HG02759 (cell line): Measurements from ENCODE around the gene CCSER1.
"Not testable (repeated sequence)": the region's sequence is repeated elsewhere in the genome, so short reads cannot be mapped to it uniquely, and the experiment has no call there.

ENCODE experiments used
- ATAC-seq: cut with Tn5 transposase; IDR thresholded peaks from one replicate; pipeline ENCODE4 v1.9.1; 2021; ENCODE audit warnings: mild to moderate bottlenecking, moderate library complexity; ENCODE audit not compliant: unreplicated experiment

Gene CCSER1

DNA sequence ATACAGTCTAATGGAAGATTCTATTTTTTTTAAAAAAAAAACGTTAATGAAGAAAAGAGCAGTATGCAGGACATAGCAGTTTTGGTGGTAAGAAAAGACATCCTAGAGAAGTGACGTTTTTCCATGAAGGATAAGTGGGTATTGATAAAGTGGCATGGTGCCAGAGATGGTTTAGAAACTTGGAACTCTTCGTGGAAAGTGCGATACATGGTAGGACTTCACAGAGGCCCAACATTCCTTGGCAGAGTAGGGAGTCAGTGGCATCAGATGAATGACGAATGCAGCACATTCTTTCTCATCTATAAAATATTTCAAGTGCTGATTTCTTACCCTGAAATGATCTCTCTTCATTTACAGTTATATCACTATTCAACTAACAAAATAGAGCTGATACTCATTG is 298.7 kb downstream of the CCSER1 start:
- no peak for ATAC-seq

DNA sequence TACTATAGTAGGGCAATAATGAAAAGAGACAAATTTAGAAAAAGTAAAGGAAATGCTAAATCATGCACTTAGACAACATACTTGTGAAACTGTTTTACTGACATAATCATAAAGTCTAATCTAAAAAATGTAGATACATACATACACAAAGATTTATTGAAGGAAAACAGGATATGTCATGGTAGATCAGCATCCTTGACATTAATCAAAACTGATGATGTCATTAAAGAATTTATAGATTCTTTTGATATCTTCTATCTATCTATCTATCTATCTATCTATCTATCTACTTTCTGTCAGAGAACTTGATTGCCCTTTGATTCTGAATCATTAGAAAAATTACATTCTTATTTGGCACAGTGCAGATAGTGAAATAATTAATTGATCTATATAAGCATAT is 311.3 kb downstream of the CCSER1 start:
- ATAC-seq, result no peak

DNA sequence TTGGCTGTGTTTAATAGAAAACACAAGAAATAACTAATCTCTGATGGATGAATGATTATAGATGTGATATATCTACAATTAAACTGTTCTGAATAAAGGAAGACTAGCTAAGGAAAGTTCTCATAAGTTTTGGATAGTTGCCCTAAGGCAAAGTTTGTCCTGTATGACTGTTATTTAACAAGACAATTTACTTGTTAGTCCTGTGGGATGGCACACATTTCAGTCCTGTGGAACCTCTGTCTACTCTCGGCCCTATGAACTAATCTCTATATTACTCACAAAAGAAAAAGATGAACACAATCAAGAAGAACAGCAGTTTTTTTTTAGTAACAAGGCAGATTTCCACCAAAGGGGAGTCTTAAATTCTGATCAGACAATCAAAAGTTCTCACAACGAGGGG is 314.6 kb downstream of the CCSER1 start:
- no peak for ATAC-seq

DNA sequence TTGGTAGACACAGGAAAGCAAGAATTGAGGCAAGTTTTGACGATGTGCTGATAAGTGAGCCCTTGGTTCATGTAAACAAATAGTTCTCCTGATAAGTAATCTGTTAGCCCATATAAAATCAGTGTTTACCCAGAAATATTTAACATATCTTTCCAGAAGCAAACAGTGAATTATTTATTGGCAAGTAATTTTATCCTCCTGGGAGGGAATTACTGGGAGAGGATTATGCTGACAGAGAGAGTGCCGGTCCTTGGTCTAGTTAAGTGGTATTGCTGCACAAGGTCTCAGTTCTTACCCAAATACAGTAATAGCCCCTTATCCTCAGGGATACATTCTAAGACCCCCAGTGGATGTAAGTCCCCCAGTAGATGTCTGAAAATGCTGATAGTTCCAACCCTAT is 315.4 kb downstream of the CCSER1 start:
- ATAC-seq, result no peak

DNA sequence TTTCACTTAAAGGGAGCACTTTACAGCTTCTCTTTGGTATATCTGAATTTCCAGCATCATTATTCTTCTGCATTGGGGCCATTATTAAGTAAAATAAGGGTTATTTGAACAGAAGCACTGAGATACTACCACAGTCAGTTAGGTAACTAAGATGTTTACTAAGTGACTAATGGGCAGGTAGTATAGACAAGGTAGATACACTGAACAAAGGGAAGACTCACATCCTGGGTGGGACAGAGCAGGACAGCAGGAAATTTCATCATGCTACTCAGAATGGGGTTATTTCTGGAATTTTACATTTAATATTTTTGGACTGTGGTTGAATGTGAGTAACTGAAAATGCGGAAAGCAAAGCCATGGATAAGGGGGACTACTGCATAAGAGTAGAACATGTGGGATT is 316.0 kb downstream of the CCSER1 start:
- ATAC-seq, result no peak

DNA sequence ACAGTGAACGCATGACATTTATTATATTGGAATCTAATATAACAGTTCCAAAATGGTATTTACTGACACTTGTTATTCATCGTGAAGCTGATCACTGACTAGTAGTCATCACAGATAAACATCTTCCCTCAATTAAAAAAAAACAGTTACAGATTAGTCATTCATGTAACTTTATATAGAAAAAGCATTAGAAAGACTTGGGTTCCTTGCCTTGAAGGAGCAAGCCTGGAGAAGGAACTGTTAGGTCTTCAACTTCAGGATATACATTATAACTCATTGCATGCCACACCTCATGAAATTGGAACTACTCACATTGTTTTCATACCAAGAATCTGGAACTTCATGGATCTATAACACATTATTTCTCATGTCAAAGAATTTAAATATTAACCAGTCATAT is 317.7 kb downstream of the CCSER1 start:
- no peak for ATAC-seq

DNA sequence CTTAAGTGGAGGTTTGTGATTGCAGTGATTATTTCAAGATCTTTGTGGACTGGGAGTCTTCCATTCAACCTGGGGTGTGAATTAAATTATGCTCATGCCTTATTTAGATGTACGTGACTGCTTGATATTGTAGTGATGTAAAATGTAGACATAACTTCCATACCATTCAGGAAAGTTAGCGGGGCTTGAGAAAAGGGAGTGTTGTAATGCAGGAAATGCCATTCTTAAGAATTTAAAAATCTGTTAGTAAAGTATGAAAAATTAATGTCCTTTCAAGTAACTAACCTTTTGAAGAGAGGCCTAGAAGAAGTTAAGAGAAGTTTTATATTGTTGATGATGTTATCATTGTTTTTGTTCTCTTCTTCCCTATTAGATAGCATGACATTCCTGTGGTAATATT is 318.2 kb downstream of the CCSER1 start:
- ATAC-seq, result no peak

DNA sequence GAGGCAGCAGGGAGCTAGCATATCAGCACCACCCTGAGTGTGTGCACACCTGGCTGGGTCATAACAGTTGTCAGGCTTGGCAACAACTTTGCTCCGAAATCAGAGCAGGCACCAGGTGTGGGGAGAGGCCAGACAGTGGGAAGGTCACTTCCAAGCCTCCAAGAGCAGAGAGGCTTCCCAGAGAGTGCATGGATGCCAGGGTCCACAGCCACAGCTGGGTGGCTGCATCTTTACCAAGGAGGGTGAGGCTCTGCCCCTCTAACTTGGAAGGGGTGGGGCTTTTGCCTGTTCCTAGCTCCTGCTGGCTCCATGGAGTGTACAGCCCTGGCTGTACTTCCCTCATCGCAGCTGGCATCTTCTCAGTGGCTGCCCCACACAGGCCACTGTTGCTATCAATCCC is 322.4 kb downstream of the CCSER1 start:
- no peak for ATAC-seq

DNA sequence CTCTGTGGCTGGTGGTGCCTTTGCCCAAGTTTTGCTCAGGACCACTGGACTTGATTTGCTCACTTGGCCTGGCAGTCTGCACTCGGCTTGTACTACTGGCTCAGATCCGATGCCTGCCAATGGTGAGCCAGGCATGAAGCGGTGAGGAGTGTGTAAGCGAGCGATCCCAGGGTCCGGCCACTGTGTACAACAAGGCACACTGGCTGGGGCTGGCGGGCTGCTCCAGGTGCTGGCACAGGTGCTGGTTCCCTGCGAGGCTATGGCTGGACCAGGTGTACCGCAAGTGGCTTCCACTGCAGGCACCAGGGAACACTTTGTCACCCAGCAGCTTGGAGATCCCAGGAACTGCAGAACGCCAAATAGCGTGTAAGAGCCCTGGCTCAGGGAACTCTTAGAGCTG is 329.7 kb downstream of the CCSER1 start:
- ATAC-seq, result no peak

DNA sequence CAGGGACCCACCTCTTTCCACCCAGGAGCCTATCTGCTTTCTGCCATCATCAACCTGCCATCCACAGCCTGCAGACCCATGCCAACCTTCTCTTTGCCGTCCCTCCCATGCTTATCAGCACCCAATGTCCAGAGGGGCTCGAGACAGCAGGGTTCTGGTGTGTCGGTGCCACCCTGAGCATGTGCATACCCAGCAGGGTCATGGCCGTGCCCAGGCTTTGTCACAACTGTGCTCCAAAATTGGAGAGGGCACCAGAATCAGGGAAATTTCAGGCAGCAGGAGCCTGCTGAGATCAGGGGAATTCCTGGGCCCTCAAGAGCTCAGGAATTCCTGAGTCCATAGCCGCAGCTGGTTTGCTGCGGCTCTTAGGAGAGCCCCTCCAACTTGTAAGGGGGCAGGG is 330.6 kb downstream of the CCSER1 start:
- ATAC-seq, result no peak

DNA sequence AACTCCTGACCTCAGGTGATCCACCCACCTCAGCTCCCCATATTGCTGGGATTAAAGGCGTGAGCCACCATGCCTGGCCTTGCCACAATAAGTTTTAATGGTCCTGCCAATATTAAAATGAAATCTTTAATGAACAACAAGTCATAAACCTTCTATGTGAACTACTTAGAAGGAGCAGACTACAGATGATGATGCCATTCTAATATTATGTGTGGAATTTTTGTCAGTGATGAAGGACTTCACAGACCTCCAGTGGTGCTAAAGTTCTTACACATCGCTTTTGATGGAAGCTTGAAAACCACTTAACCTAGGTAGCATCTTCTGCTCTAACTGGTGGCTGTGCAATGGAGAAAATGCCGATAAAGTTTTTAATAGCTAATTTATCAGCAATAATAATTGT is 331.4 kb downstream of the CCSER1 start:
- ATAC-seq, result no peak

DNA sequence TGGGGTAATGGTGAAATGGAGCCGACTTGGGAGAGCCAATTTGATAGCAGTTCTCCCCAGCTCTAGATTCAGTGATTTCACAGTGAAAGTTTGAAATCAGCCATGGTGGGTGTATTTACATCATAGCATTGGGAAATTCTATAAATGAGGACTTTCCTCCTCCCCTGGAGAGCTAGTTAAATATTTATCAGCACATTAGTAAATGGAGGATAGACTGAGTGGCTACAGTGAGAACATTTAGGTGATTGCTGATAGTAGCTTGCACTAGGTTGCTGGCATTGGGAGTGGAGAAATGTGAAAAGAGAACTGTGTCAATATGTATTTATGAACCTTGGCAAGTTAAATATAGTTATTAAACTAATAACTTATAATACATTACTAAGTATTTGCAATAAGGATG is 347.3 kb downstream of the CCSER1 start:
- ATAC-seq, result no peak

DNA sequence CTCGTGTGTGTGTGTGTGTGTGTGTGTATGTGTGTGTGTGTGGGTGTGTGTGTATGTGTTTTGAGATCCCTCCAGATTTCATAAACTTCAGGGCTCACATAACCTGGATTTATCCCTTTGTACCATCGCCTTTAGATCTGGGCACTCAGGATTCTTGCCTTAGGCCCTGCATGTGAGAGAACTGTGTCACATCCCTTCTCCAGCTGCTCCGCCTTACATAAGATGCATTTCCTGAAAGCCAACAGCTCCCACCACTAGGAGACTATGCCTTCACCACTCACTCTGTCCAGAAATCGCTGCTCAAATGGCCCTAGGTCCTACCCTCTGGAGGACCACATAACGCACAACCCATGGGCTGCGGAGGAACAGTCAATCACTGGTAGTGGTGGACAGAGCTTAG is 348.8 kb downstream of the CCSER1 start:
- ATAC-seq, result no peak

DNA sequence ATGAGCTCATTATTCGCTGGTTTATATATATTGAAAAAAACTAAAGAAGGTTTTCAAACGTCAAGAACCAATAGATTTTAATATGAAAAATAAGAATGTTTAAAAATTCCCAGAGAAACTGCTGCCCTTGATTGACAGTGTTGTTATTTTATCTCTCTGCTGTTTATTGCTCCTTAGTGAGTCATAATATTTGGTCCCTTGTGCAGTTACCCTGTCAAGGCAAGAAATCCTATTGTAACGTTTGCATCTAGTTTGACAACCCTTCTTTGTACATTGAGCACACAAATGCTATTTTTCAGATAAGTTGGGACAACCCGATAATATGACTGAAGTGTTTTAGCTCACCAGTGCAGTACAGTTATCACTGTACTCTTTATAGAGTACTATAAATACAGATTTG is 349.4 kb downstream of the CCSER1 start:
- ATAC-seq, result no peak

DNA sequence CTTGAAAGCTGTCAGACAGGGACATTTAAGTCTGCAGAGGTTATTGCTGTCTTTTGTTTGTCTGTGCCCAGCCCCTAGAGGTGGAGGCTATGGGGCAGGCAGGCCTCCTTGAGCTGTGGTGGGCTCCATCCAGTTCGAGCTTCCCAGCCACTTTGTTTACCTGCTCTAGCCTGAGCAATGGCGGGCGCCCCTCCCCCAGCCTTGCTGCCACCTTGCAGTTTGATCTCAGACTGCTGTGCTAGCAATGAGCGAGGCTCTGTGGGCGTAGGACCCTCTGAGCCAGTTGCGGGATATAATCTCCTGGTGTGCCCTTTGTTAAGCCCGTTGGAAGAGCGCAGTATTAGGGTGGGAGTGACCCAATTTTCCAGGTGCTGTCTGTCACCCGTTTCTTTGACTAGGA is 357.7 kb downstream of the CCSER1 start:
- ATAC-seq, result not testable (repeated sequence)

DNA sequence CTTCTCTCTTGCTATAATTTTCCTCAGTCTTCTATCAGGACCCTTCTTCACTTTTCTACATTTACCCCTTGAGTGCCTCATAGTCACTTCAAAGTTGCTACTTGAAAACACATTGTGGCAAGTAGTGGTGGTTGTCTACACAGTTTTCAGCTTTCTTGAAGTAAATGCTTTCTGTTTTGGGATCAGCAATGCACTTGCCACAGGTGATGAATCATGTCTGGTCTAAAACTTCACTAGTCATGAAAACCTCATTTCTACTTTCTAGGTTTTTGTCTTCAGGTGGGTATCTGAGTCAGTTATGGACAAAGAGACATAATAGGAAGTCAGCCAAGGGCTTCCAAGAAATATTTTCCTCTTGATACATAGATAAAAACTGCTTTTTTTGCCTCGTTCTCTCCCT is 359.2 kb downstream of the CCSER1 start:
- ATAC-seq, result no peak

DNA sequence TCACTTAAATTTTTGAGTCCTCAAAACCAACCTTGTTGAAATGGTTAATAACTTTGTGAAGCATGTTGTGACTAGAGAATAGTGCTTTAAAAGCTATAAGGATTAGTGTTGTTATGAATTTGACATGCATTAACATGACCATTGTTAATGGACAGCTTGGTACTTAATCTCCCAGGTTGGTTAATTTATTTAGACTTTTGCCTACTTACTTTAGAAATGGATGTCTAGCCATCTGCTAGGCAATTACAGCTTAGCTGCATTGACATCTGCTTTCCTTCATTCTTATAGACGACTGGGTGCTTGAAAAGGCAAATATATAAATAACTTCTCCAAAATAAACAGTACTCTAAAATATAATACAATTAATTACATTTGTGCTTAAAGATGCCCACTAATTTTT is 368.0 kb downstream of the CCSER1 start:
- ATAC-seq, result no peak

DNA sequence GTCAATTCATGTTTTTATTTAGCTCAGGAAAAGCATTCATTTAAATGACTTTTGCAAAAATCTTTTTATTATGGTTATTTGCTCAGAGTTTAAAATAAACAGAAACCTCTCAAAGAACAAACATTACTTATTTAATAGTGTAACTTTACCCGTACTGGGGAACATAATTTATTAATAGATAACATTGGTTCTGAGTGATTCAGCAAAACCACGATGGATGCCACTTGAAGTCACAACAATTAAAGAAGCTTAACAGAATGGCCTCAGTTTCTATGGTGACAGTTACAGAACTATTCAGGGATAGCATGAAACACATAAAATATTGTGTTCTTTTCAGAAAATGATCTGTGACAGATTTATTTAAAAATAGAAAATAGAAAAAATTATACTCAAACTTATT is 368.7 kb downstream of the CCSER1 start:
- no peak for ATAC-seq

DNA sequence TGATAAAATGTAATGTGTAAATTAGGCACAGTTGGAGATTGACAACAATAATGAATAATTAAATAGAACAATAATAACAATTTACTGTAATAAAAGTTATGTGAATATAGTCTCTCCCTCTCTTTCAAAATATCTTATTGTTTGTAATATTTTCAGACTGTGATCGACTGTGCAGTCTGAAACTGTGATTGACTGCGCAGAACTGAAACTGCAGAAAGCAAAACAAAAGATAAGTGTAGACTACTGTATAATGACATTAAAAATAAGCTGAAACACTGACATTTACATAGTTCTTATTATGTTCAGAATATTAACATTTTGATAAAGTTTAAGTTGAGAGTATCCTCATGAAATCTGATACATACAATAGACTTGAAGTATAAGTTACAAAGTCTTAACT is 371.0 kb downstream of the CCSER1 start:
- no peak for ATAC-seq

DNA sequence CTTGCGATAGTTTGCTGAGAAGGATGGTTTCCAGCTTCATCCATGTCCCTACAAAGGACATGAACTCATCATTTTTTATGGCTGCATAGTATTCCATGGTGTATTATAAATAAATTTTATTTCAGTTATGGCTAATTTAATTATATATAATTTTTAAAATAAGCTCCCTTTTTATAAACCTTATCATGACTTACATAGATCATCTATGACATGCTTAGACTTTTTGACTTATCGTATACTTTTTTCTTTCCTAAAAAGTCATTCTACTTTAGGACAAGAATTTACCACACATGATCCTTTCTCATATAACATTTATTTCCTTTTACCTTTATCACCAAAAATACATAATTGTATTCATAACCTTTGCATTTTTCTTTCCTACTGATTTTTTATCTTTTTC is 376.5 kb downstream of the CCSER1 start:
- ATAC-seq, result no peak

DNA sequence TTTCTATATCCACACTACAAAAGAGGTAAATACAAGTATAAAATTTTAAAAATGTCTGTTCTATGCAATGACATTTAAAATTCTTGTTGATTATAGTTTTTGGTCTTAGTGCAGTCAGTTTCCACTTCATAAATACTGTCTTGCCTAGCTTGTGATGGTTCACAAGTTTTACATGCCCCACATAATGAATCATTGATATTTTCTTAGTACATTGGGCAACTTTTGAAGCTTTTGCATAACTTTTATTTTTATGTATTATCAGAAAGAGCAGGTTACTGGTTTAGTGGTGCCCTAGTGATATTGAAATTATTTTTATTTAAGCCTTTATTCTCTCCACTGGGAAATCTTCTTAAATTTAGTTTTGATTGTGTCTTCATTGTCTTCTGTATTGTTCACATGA is 388.0 kb downstream of the CCSER1 start:
- no peak for ATAC-seq

DNA sequence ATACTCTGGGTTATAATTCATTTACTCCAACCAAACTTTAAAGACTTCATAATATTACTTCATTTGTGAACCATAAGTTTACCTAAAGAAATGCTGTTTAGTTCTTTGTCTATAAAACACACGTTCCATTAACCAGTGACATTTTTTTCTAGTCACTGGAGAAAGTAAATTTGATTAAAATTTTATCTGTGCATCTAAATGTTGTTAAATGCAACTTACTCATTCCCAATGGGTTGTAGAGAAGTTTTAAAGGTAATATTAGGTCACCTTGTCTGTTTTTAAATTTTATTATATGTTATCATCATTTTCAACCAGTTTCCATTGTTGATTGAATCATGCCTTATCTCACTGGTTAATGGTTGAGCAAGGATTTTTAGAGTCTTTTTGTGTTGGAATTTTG is 401.4 kb downstream of the CCSER1 start:
- ATAC-seq, result no peak

DNA sequence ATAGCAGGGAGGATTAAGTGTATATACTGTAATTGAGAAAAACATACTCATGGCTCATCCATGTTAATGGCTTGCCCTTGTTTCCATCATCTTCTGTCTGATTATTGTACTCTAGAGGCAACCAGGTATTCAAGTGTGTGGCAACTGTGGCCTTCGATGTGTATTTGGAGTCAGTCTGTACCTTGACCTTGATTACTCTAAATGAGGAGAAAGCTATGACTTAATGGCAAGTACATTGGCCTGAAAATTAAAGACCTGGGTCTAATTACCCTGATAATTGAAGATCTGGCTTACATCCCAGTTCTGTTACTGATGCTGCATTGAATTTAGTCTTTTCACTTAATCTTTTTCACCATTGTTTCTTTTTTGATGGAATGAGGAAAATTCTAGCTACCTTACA is 409.2 kb downstream of the CCSER1 start:
- no peak for ATAC-seq

DNA sequence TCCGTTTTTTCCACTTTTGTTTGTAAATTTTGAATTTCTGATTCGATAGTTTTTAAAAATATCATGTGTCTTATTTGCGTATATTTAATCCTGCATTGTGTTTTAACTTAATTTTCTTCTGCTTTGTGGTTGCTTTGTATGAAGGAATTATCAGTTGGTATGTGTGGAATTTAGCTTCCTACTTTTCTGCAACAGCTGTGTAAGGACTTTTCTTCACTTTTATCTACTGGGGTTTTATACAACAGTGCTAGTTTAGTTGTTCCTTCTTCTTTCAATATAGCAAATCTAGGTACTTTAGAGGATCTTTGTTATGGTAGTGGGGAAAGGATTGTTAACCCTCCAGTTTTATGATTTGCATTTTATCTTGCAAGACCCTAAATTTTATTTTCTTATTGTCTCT is 410.3 kb downstream of the CCSER1 start:
- ATAC-seq, result no peak
